ENCODE data around the gene UBE2O.

The UBE2O gene

GRCh38 chr17:76490112-76490710, 37.3 kb upstream of the UBE2O start:
- H3K27me3 Mint-ChIP-seq (ENCODE audit: low read depth), result peaks cover 10% of the 10 kb centered on the region
- H3K4me1 Mint-ChIP-seq, result peaks cover 12% of the 10 kb centered on the region
- no peak overlapping the region for H3K4me3 Mint-ChIP-seq
- no peaks in the 10 kb centered on the region for H3K36me3 Mint-ChIP-seq (ENCODE audit: low read depth)
- H3K27ac Mint-ChIP-seq, result no peak overlapping the region
- no peak for TF ChIP-seq CTCF (IDR thresholded peaks at IDR 0.05; ENCODE audit: unreplicated experiment in 3 of 3)
- H3K9me3 Mint-ChIP-seq, result no peaks in the 10 kb centered on the region

- no peak for TF ChIP-seq CTCF (IDR thresholded peaks at IDR 0.05; ENCODE audit: unreplicated experiment in 3 of 3)
- H3K27me3 Mint-ChIP-seq (ENCODE audit: low read depth), result peaks cover 13% of the 10 kb centered on the region
- no peak overlapping the region for H3K4me3 Mint-ChIP-seq
- H3K36me3 Mint-ChIP-seq (ENCODE audit: low read depth), result no peaks in the 10 kb centered on the region
- no peaks in the 10 kb centered on the region for H3K9me3 Mint-ChIP-seq
- peaks cover 4% of the 10 kb centered on the region for H3K4me1 Mint-ChIP-seq
- no peak overlapping the region for H3K27ac Mint-ChIP-seq
Observed at GRCh38 chr17:76487451-76488192, 34.7 kb upstream of the UBE2O start.

GRCh38 chr17:76485569-76485968, 32.6 kb upstream of the UBE2O start:
- no peaks in the 10 kb centered on the region for H3K36me3 Mint-ChIP-seq (ENCODE audit: low read depth)
- peaks cover 9% of the 10 kb centered on the region for H3K4me1 Mint-ChIP-seq
- no peak overlapping the region for H3K4me3 Mint-ChIP-seq
- H3K9me3 Mint-ChIP-seq, result no peaks in the 10 kb centered on the region
- peaks cover 3% of the 10 kb centered on the region for H3K27me3 Mint-ChIP-seq (ENCODE audit: low read depth)
- no peak for TF ChIP-seq CTCF (IDR thresholded peaks at IDR 0.05; ENCODE audit: unreplicated experiment in 3 of 3)
- H3K27ac Mint-ChIP-seq, result no peak overlapping the region

- H3K4me3 Mint-ChIP-seq, result no peak overlapping the region
- H3K9me3 Mint-ChIP-seq, result no peaks in the 10 kb centered on the region
- H3K27ac Mint-ChIP-seq, result no peak overlapping the region
- no peak for TF ChIP-seq CTCF (IDR thresholded peaks at IDR 0.05; ENCODE audit: unreplicated experiment in 3 of 3)
- H3K4me1 Mint-ChIP-seq, result peaks cover 12% of the 10 kb centered on the region
- no peaks in the 10 kb centered on the region for H3K36me3 Mint-ChIP-seq (ENCODE audit: low read depth)
- H3K27me3 Mint-ChIP-seq (ENCODE audit: low read depth), result peaks cover 3% of the 10 kb centered on the region
Observed at GRCh38 chr17:76484228-76484725, 31.3 kb upstream of the UBE2O start.

GRCh38 chr17:76481071-76481655, 28.2 kb upstream of the UBE2O start:
- Mint-ChIP-seq H3K27me3 (ENCODE audit: low read depth) (peaks cover 3% of the 10 kb centered on the region), H3K4me3 (no peak overlapping the region), H3K27ac (peak overlapping the region; percentile 11 to 62 (median 37)), H3K36me3 (ENCODE audit: low read depth) (no peaks in the 10 kb centered on the region), H3K4me1 (peaks cover 12% of the 10 kb centered on the region), H3K9me3 (no peaks in the 10 kb centered on the region)
- TF ChIP-seq CTCF (IDR thresholded peaks at IDR 0.05; ENCODE audit: unreplicated experiment in 3 of 3), result no peak
